IPS-NIHi7 (cell line): Measurements from ENCODE around the gene CCDC159.
A peak's percentile ranks its signal among the peaks of the same experiment; 100 is the strongest.
"Not testable (repeated sequence)": the region's sequence is repeated elsewhere in the genome, so short reads cannot be mapped to it uniquely, and the experiment has no call there.

Experiments
- DNase-seq: peaks from one replicate; pipeline ENCODE4 v3.0.0; 2012; ENCODE audit warnings: mixed read lengths; ENCODE audit errors: extremely low spot score

The CCDC159 gene

GRCh38 chr19:11365557-11366117, 19.3 kb downstream of the CCDC159 start:
- no peak for DNase-seq

- DNase-seq: no peak
Measured at GRCh38 chr19:11367528-11367927, 21.2 kb downstream of the CCDC159 start.

GRCh38 chr19:11370744-11371143, 24.4 kb downstream of the CCDC159 start:
- DNase-seq: no peak

GRCh38 chr19:11373166-11373884, 27.0 kb downstream of the CCDC159 start:
- DNase-seq: peak; percentile 45

GRCh38 chr19:11373885-11374432, 27.6 kb downstream of the CCDC159 start:
- DNase-seq: no peak

- peak; percentile 96 for DNase-seq
Measured at GRCh38 chr19:11374433-11375142, 28.3 kb downstream of the CCDC159 start, which contains the start of gene SWSAP1. TSS of gene SWSAP1 (plus strand) at chr19:11374666. CDS start at chr19:11374681, 15 bp downstream.

- no peak for DNase-seq
Measured at GRCh38 chr19:11375143-11375948, 29.0 kb downstream of the CCDC159 start.

- DNase-seq: no peak
Measured at GRCh38 chr19:11377237-11377636, 30.9 kb downstream of the CCDC159 start.

- no peak for DNase-seq
Measured at GRCh38 chr19:11377756-11378155, 31.4 kb downstream of the CCDC159 start.

GRCh38 chr19:11378319-11379189, 32.2 kb downstream of the CCDC159 start:
- peak; percentile 48 for DNase-seq

- not testable (repeated sequence) for DNase-seq
Measured at GRCh38 chr19:11379269-11379845, 33.0 kb downstream of the CCDC159 start.

- no peak for DNase-seq
Measured at GRCh38 chr19:11379857-11380350, 33.6 kb downstream of the CCDC159 start.

- DNase-seq: peak; percentile 93
Measured at GRCh38 chr19:11380653-11381537, 34.6 kb downstream of the CCDC159 start.

- peak; percentile 62 for DNase-seq
Measured at GRCh38 chr19:11382898-11383705, 36.8 kb downstream of the CCDC159 start.

GRCh38 chr19:11383706-11384048, 37.4 kb downstream of the CCDC159 start:
- DNase-seq: no peak

GRCh38 chr19:11384778-11385129, 38.4 kb downstream of the CCDC159 start:
- no peak for DNase-seq

- DNase-seq: no peak
Measured at GRCh38 chr19:11387162-11388034, 41.1 kb downstream of the CCDC159 start.
